Keratinocyte (primary cell): ENCODE measurements around the gene NOP16. TPM values are rescaled to one million over a fixed set of nuclear protein-coding genes. Genes with fewer than 3 reads are reported as not detected.

Experiments
- DNase-seq: peaks from one replicate; pipeline ENCODE4 v3.0.0-alpha.2; 2011; ENCODE audit warnings: low read depth, missing footprints, low spot score
- FAIRE-seq: peaks from 2 replicates; lab custom pipeline; 2011; peaks lifted over from hg19 to GRCh38; lab: Jason Lieb, UNC
- H2AFZ ChIP-seq: 2 replicates; pipeline ENCODE4 v1.6.0; 2012; ENCODE audit warnings: low read length, control low read depth, inconsistent platforms; ENCODE audit not compliant: control insufficient read depth
- H3K27ac ChIP-seq: 2 replicates; pipeline ENCODE4 v1.5.1; 2011; ENCODE audit warnings: low read length; ENCODE audit not compliant: control insufficient read depth, insufficient read depth
- H3K27me3 ChIP-seq: 3 replicates; pipeline ENCODE4 v1.6.0; 2011; ENCODE audit warnings: low read length; ENCODE audit not compliant: control insufficient read depth, insufficient read depth; ENCODE audit errors: extremely low read depth
- H3K36me3 ChIP-seq, 2 experiments: 2 replicates in 1 of 2; 3 replicates in 1 of 2; pipeline ENCODE4 v1.5.1; 2011; ENCODE audit warnings: low read length in 2 of 2, mild to moderate bottlenecking in 1 of 2; ENCODE audit not compliant: control insufficient read depth in 2 of 2, insufficient read depth in 2 of 2; ENCODE audit errors: extremely low read depth in 1 of 2
- H3K4me1 ChIP-seq: 3 replicates; pipeline ENCODE4 v1.5.1; 2011; ENCODE audit warnings: low read length; ENCODE audit not compliant: control insufficient read depth, insufficient read depth; ENCODE audit errors: extremely low read depth
- H3K4me2 ChIP-seq: 3 replicates; pipeline ENCODE4 v1.6.0; 2011; ENCODE audit warnings: low read depth, low read length; ENCODE audit not compliant: control insufficient read depth, insufficient read depth; ENCODE audit errors: extremely low read depth
- H3K4me3 ChIP-seq, 3 experiments: fragments of 200-600 bp in 1 of 3; sonication (generic) in 1 of 3; 2 replicates in 2 of 3; 3 replicates in 1 of 3; pipeline ENCODE4 v1.5.1; 2011 to 2016; ENCODE audit warnings: low read length in 3 of 3, mild to moderate bottlenecking in 3 of 3, control low read depth in 2 of 3, inconsistent platforms in 1 of 3, low read depth in 1 of 3, mixed read lengths in 1 of 3, mixed run types in 1 of 3, moderate library complexity in 1 of 3; ENCODE audit not compliant: control insufficient read depth in 2 of 3, insufficient read depth in 2 of 3; ENCODE audit errors: extremely low read depth in 1 of 3
- H3K79me2 ChIP-seq: 2 replicates; pipeline ENCODE4 v1.6.0; 2012; ENCODE audit warnings: low read length; ENCODE audit not compliant: control insufficient read depth, insufficient read depth
- H3K9ac ChIP-seq: 3 replicates; pipeline ENCODE4 v1.6.0; 2011; ENCODE audit warnings: low read length; ENCODE audit not compliant: control insufficient read depth, insufficient read depth; ENCODE audit errors: extremely low read depth
- H3K9me1 ChIP-seq: 3 replicates; pipeline ENCODE4 v1.6.0; 2011; ENCODE audit warnings: low read length; ENCODE audit not compliant: control insufficient read depth, insufficient read depth; ENCODE audit errors: extremely low read depth
- H3K9me3 ChIP-seq: 2 replicates; pipeline ENCODE4 v1.5.1; 2012; ENCODE audit warnings: low read depth, low read length; ENCODE audit not compliant: control insufficient read depth
- H4K20me1 ChIP-seq: 3 replicates; pipeline ENCODE4 v1.6.0; 2011; ENCODE audit warnings: low read length; ENCODE audit not compliant: control insufficient read depth, insufficient read depth; ENCODE audit errors: extremely low read depth
- EZH2 ChIP-seq: IDR thresholded peaks from one replicate; pipeline ENCODE4 v1.6.1; 2012; ENCODE audit warnings: inconsistent platforms, mild to moderate bottlenecking, low read length, moderate library complexity
- dilution Hi-C: fragments of 300-500 bp; cut with MboI; formaldehyde crosslinking; loops from one replicate; pipeline ENCODE4 v1.7.0; 2020; ENCODE audit warnings: low sequenced_read_pairs; ENCODE audit not compliant: extremely low pct_ligation_motif_present
- polyA plus RNA-seq, 5 experiments: library from polyadenylated mRNA; depleted of rRNA in 3 of 5; stranded (reverse) in 3 of 5; stranded (forward) in 1 of 5; unstranded in 1 of 5; fragments of >200 nt; gene quantifications; 1 replicate in 1 of 5; 2 replicates in 3 of 5; 3 replicates in 1 of 5; pipeline versions ENCODE4 v1.2.1 to v1.2.3, GENCODE V29; 2011 to 2012; ENCODE audit warnings: missing spikeins in 2 of 5, low read depth in 1 of 5, low replicate concordance in 1 of 5
- TF ChIP-seq, protein P1 (sequence below), 3 experiments: IDR thresholded peaks in 1 of 3; conservative IDR thresholded peaks in 1 of 3; optimal IDR thresholded peaks in 1 of 3; 2 replicates in 2 of 3; 3 replicates in 1 of 3; pipeline versions ENCODE3 to v1.5.1; 2011; ENCODE audit warnings: low read length in 3 of 3, mild to moderate bottlenecking in 3 of 3, moderate library complexity in 2 of 3, control low read depth in 1 of 3, inconsistent platforms in 1 of 3; ENCODE audit not compliant: insufficient read depth in 2 of 3; ENCODE audit errors: extremely low read depth in 1 of 3

The NOP16 gene
- polyA plus RNA-seq, 1 donor (not counting 4 experiments of a cell fraction or from before 2014, with no cell fraction given) = 96.7 TPM

DNA sequence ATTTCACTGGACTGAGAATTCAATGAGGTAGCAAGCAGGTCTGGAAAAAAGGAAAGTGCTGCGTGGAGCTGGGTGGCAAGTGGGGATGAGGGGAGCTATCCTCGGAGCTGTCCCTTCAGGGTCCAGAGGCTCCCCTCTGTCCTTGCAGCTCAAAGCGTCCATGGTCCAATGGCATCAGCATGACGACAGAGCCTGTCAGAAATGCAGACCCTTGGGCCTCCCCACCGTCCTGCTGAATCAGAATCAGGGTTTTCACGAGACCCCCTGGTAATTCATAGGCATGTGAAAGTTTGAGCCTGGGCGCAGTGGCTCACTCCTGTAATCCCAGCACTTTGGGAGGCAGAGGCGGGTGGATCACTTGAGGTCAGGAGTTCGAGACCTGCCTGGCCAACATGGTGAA is 5.7 kb upstream of the NOP16 start:
- Histone ChIP-seq H3K36me3 (peaks cover 56 to 57% of the 10 kb centered on the region in 2 experiments), H3K4me2 (no peak overlapping the region), H3K9ac (no peak overlapping the region), H3K9me3 (no peaks in the 10 kb centered on the region), H3K27ac (no peak overlapping the region), H2AFZ (no peak overlapping the region), H3K4me1 (peaks cover 6% of the 10 kb centered on the region), H3K79me2 (peaks cover 27% of the 10 kb centered on the region), H3K4me3 (no peak overlapping the region), H3K9me1 (no peaks in the 10 kb centered on the region), H4K20me1 (no peaks in the 10 kb centered on the region), H3K27me3 (no peaks in the 10 kb centered on the region)
- FAIRE-seq (no peak), DNase-seq (no peak)
- dilution Hi-C loops = no loop called here
- TF ChIP-seq EZH2 = no peak
- TF ChIP-seq, protein P1, sequence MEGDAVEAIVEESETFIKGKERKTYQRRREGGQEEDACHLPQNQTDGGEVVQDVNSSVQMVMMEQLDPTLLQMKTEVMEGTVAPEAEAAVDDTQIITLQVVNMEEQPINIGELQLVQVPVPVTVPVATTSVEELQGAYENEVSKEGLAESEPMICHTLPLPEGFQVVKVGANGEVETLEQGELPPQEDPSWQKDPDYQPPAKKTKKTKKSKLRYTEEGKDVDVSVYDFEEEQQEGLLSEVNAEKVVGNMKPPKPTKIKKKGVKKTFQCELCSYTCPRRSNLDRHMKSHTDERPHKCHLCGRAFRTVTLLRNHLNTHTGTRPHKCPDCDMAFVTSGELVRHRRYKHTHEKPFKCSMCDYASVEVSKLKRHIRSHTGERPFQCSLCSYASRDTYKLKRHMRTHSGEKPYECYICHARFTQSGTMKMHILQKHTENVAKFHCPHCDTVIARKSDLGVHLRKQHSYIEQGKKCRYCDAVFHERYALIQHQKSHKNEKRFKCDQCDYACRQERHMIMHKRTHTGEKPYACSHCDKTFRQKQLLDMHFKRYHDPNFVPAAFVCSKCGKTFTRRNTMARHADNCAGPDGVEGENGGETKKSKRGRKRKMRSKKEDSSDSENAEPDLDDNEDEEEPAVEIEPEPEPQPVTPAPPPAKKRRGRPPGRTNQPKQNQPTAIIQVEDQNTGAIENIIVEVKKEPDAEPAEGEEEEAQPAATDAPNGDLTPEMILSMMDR (optimal IDR thresholded peaks at IDR 0.05 in 1 of 3, IDR thresholded peaks at IDR 0.05 in 1 of 3, conservative IDR thresholded peaks at IDR 0.05 in 1 of 3; ENCODE audit: extremely low read depth in 1 of 3, insufficient read depth in 2 of 3, low read length in 3 of 3) = no peak

DNA sequence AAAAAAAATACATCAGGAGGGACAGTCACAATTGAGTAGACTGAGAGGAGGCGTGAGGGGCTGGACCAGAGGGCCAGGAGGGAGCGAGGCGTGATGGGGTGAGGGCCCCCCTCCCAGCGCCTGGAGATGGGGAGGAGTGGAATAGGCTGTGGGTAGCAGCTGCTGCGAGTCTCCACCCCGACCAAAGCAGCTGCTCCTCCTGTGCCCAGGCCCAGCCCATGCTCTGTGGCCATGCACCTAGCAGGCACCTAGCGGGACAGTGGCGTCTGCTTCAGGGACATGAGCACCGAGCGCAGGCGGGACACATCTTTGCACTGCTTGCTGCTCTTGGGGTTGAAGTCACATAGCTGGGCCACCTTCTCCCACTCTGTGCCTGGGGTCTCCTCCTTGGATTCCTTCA is 4.1 kb upstream of the NOP16 start:
- Histone ChIP-seq H2AFZ (no peak overlapping the region), H4K20me1 (no peaks in the 10 kb centered on the region), H3K9me1 (no peaks in the 10 kb centered on the region), H3K9ac (no peak overlapping the region), H3K27ac (no peak overlapping the region), H3K27me3 (no peaks in the 10 kb centered on the region), H3K36me3 (peaks cover 49 to 55% of the 10 kb centered on the region in 2 experiments), H3K9me3 (no peaks in the 10 kb centered on the region), H3K4me2 (no peak overlapping the region), H3K4me3 (no peak overlapping the region), H3K79me2 (peaks cover 27% of the 10 kb centered on the region), H3K4me1 (peaks cover 6% of the 10 kb centered on the region)
- no peak for FAIRE-seq
- dilution Hi-C loops = no loop called here
- no peak for DNase-seq
- TF ChIP-seq EZH2 = no peak
- TF ChIP-seq, protein P1 (optimal IDR thresholded peaks at IDR 0.05 in 1 of 3, IDR thresholded peaks at IDR 0.05 in 1 of 3, conservative IDR thresholded peaks at IDR 0.05 in 1 of 3; ENCODE audit: extremely low read depth in 1 of 3, insufficient read depth in 2 of 3, low read length in 3 of 3) = no peak
